Activated CD8-positive, alpha-beta memory T cell treated with anti-CD3 and anti-CD28 coated beads for 4 hours (primary cell): Measurements from ENCODE around the gene NAA80.
A peak's percentile ranks its signal among the peaks of the same experiment; 100 is the strongest.
"Not testable (repeated sequence)": the region's sequence is repeated elsewhere in the genome, so short reads cannot be mapped to it uniquely, and the experiment has no call there.

ENCODE experiments used
- DNase-seq, 2 donors: peaks; one replicate each; pipeline ENCODE4 v3.0.0-alpha.2; 2020; ENCODE audit warnings: low read depth in 2 of 2

NAA80 gene

GRCh38 chr3:50290161-50290641, 9.0 kb downstream of the NAA80 start:
- DNase-seq = no peak

- DNase-seq = no peak
These were observed 10.1 kb downstream of the NAA80 start for GRCh38 chr3:50289130-50289529.

- DNase-seq = no peak
These were observed 10.7 kb downstream of the NAA80 start for GRCh38 chr3:50288387-50289007.

- DNase-seq = no peak
These were observed 11.9 kb downstream of the NAA80 start for GRCh38 chr3:50287262-50287661.

GRCh38 chr3:50286322-50287227, 12.6 kb downstream of the NAA80 start:
- DNase-seq = no peak

GRCh38 chr3:50284121-50284520, 15.1 kb downstream of the NAA80 start:
- DNase-seq = not testable (repeated sequence)

- no peak for DNase-seq
These were observed 19.8 kb downstream of the NAA80 start for GRCh38 chr3:50279255-50280016.

- DNase-seq = no peak
These were observed 20.4 kb downstream of the NAA80 start, which contains the start of gene LSMEM2 for GRCh38 chr3:50278880-50279224. Gene LSMEM2, plus strand, starts transcription at chr3:50279087. Its CDS starts 27 bp downstream, at chr3:50279114.

GRCh38 chr3:50278123-50278879, 20.9 kb downstream of the NAA80 start:
- DNase-seq = no peak

GRCh38 chr3:50276762-50277101, 22.5 kb downstream of the NAA80 start:
- no peak for DNase-seq

- DNase-seq = no peak
These were observed 23.0 kb downstream of the NAA80 start for GRCh38 chr3:50275996-50276761.

GRCh38 chr3:50275141-50275995, 23.8 kb downstream of the NAA80 start:
- DNase-seq = no peak

GRCh38 chr3:50274371-50275104, 24.7 kb downstream of the NAA80 start:
- peak; percentile 30 to 46 for DNase-seq

GRCh38 chr3:50273689-50274065, 25.5 kb downstream of the NAA80 start:
- DNase-seq = no peak

GRCh38 chr3:50272911-50273688, 26.1 kb downstream of the NAA80 start:
- peak; percentile 71 to 74 for DNase-seq

- DNase-seq = not testable (repeated sequence)
These were observed 26.7 kb downstream of the NAA80 start for GRCh38 chr3:50272538-50272910.

- DNase-seq = no peak
These were observed 27.8 kb downstream of the NAA80 start for GRCh38 chr3:50271314-50271936.
